Endodermal cell (in vitro differentiated cells): ENCODE data around the gene ELMO3. TPM values are rescaled to one million over a fixed set of nuclear protein-coding genes. Genes with fewer than 3 reads are reported as not detected.

Source experiments
- DNase-seq: peaks from one replicate; pipeline ENCODE4 v3.0.0-alpha.2; 2017
- H3K27ac ChIP-seq: 2 replicates; pipeline ENCODE4 v1.5.1; 2013; ENCODE audit warnings: mild to moderate bottlenecking, low read depth, low read length, moderate library complexity
- H3K27me3 ChIP-seq: 2 replicates; pipeline ENCODE4 v1.6.1; 2013; ENCODE audit warnings: mild to moderate bottlenecking, low read length, moderate library complexity; ENCODE audit not compliant: insufficient read depth, control insufficient read depth, poor library complexity, severe bottlenecking
- H3K36me3 ChIP-seq: 2 replicates; pipeline ENCODE4 v1.7.0; 2013; ENCODE audit warnings: mild to moderate bottlenecking, low read length, moderate library complexity; ENCODE audit not compliant: control insufficient read depth, insufficient read depth
- H3K4me1 ChIP-seq: one replicate; pipeline ENCODE4 v1.7.0; 2013; ENCODE audit warnings: low read length; ENCODE audit not compliant: control insufficient read depth, insufficient read depth
- H3K4me3 ChIP-seq: 2 replicates; pipeline ENCODE4 v1.5.1; 2013; ENCODE audit warnings: mild to moderate bottlenecking, low read length, moderate library complexity
- H3K9ac ChIP-seq: 2 replicates; pipeline ENCODE4 v1.6.1; 2013; ENCODE audit warnings: mild to moderate bottlenecking, low read length, moderate library complexity; ENCODE audit not compliant: poor library complexity, severe bottlenecking; ENCODE audit errors: extremely low read depth
- H3K9me3 ChIP-seq: 2 replicates; pipeline ENCODE4 v1.6.1; 2013; ENCODE audit warnings: mild to moderate bottlenecking, low read length, moderate library complexity; ENCODE audit not compliant: control insufficient read depth
- H3K27ac Mint-ChIP-seq: 2 replicates; pipeline ENCODE4 v1.8.0; 2020; ENCODE audit warnings: mixed read lengths
- H3K27me3 Mint-ChIP-seq: 2 replicates; pipeline ENCODE4 v1.8.0; 2021; ENCODE audit warnings: mild to moderate bottlenecking, mixed read lengths; ENCODE audit not compliant: insufficient read depth
- H3K36me3 Mint-ChIP-seq: 2 replicates; pipeline ENCODE4 v1.8.0; 2020; ENCODE audit warnings: low read depth, mixed read lengths
- H3K4me1 Mint-ChIP-seq: 2 replicates; pipeline ENCODE4 v1.8.0; 2020; ENCODE audit warnings: mixed read lengths
- H3K4me3 Mint-ChIP-seq: 2 replicates; pipeline ENCODE4 v1.8.0; 2020; ENCODE audit warnings: mild to moderate bottlenecking, moderate library complexity, mixed read lengths
- H3K9me3 Mint-ChIP-seq: 2 replicates; pipeline ENCODE4 v1.8.0; 2020; ENCODE audit warnings: mild to moderate bottlenecking, mixed read lengths
- CTCF ChIP-seq: fragments of 200-600 bp; sonication (generic); conservative IDR thresholded peaks from 2 replicates; pipeline ENCODE4 v1.5.0; 2021; ENCODE audit warnings: antibody characterized with exemption, mild to moderate bottlenecking
- WGBS, 2 experiments: methylation state at CpG; one replicate each; pipeline versions ENCODE4 v1.1.5 to v1.1.7; 2013; ENCODE audit warnings: missing lambda C conversion rate in 2 of 2, mixed read lengths in 1 of 2; ENCODE audit not compliant: insufficient coverage in 1 of 2, insufficient read length in 1 of 2; 5-methylcytosine and 5-hydroxymethylcytosine counted together
- total RNA-seq, 2 donors: library from RNA; stranded (reverse); fragmentation: NEBNext Ultra II Directional in 1 of 2; extraction: Animal tissue kit (Norgen Biotek cat#: 25700) in 1 of 2; gene quantifications; 2 replicates in 1 of 2; 3 replicates in 1 of 2; pipeline ENCODE4 v1.2.1, GENCODE V29; 2021

Gene ELMO3
- total RNA-seq, 2 donors from 2014 or later, result 5.6 to 6.4 TPM

- Mint-ChIP-seq H3K27me3 (peaks cover 27% of the 10 kb centered on the region), H3K4me3 (peak overlapping the region; percentile 86), H3K4me1 (peaks cover 24% of the 10 kb centered on the region), H3K9me3 (no peaks in the 10 kb centered on the region), H3K27ac (no peak overlapping the region), H3K36me3 (no peaks in the 10 kb centered on the region)
- Histone ChIP-seq H3K4me1 (peaks cover 10% of the 10 kb centered on the region), H3K9ac (peak overlapping the region; percentile 55), H3K4me3 (peak overlapping the region; percentile 89), H3K36me3 (peaks cover 22% of the 10 kb centered on the region), H3K27me3 (no peaks in the 10 kb centered on the region), H3K27ac (no peak overlapping the region), H3K9me3 (no peaks in the 10 kb centered on the region)
- DNase-seq, result no peak
- WGBS, 2 experiments, result 20% methylated on average over 16 to 22 of the region's 22 CpGs
- no peak for TF ChIP-seq CTCF
Measured at GRCh38 chr16:67249178-67250044, 50.5 kb downstream of the ELMO3 start.

- WGBS, 2 experiments, result 73 to 95% methylated on average over 3 to 4 of the region's 4 CpGs
Measured at GRCh38 chr16:67250045-67250327, 51.1 kb downstream of the ELMO3 start.

More at GRCh38 chr16:67250045-67250327, 51.1 kb downstream of the ELMO3 start:
- Mint-ChIP-seq H3K27ac (no peak overlapping the region), H3K27me3 (peaks cover 27% of the 10 kb centered on the region), H3K4me3 (peak overlapping the region; percentile 86), H3K36me3 (no peaks in the 10 kb centered on the region), H3K9me3 (no peaks in the 10 kb centered on the region), H3K4me1 (peaks cover 23% of the 10 kb centered on the region)
- H3K9ac ChIP-seq, result peak overlapping the region; percentile 55
- H3K4me1 ChIP-seq, result peaks cover 5% of the 10 kb centered on the region
- DNase-seq, result no peak
- peak overlapping the region; percentile 89 for H3K4me3 ChIP-seq
- H3K9me3 ChIP-seq, result no peaks in the 10 kb centered on the region
- no peak overlapping the region for H3K27ac ChIP-seq
- H3K36me3 ChIP-seq, result peaks cover 22% of the 10 kb centered on the region
- H3K27me3 ChIP-seq, result no peaks in the 10 kb centered on the region
- TF ChIP-seq CTCF, result no peak
